ENCODE data around the gene MRPL51.
A peak's percentile ranks its signal among the peaks of the same experiment; 100 is the strongest.
"Not testable (repeated sequence)": the region's sequence is repeated elsewhere in the genome, so short reads cannot be mapped to it uniquely, and the experiment has no call there.

The MRPL51 gene

GRCh38 chr12:6477601-6478377, 15.3 kb downstream of the MRPL51 start:
- DNase-seq = not testable (repeated sequence)

- DNase-seq = no peak
Measured at GRCh38 chr12:6476489-6476888, 16.6 kb downstream of the MRPL51 start.

- not testable (repeated sequence) for DNase-seq
Measured at GRCh38 chr12:6475233-6475975, 17.7 kb downstream of the MRPL51 start.

GRCh38 chr12:6472491-6472890, 20.6 kb downstream of the MRPL51 start:
- no peak for DNase-seq

GRCh38 chr12:6471989-6472360, 21.1 kb downstream of the MRPL51 start:
- no peak for DNase-seq

- peak; percentile 95 for DNase-seq
Measured at GRCh38 chr12:6470375-6471163, 22.5 kb downstream of the MRPL51 start, which contains the start of gene VAMP1. TSS of gene VAMP1 (minus strand) at chr12:6470677. CDS start at chr12:6470531, 146 bp downstream.

GRCh38 chr12:6469609-6470374, 23.3 kb downstream of the MRPL51 start:
- no peak for DNase-seq

- DNase-seq = no peak
Measured at GRCh38 chr12:6469092-6469491, 24.0 kb downstream of the MRPL51 start.

- no peak for DNase-seq
Measured at GRCh38 chr12:6468283-6468575, 24.8 kb downstream of the MRPL51 start.

GRCh38 chr12:6467571-6468282, 25.3 kb downstream of the MRPL51 start:
- not testable (repeated sequence) for DNase-seq

- DNase-seq = not testable (repeated sequence)
Measured at GRCh38 chr12:6466751-6467150, 26.3 kb downstream of the MRPL51 start.

- no peak for DNase-seq
Measured at GRCh38 chr12:6466184-6466573, 26.9 kb downstream of the MRPL51 start.

- peak; percentile 27 for DNase-seq
Measured at GRCh38 chr12:6465467-6466183, 27.4 kb downstream of the MRPL51 start.

GRCh38 chr12:6464531-6464930, 28.5 kb downstream of the MRPL51 start:
- DNase-seq = no peak

- no peak for DNase-seq
Measured at GRCh38 chr12:6463858-6464257, 29.2 kb downstream of the MRPL51 start.

GRCh38 chr12:6463216-6463615, 29.8 kb downstream of the MRPL51 start:
- DNase-seq = no peak

- no peak for DNase-seq
Measured at GRCh38 chr12:6462234-6462995, 30.6 kb downstream of the MRPL51 start.

GRCh38 chr12:6461401-6462233, 31.4 kb downstream of the MRPL51 start:
- no peak for DNase-seq

GRCh38 chr12:6460751-6461371, 32.2 kb downstream of the MRPL51 start:
- DNase-seq = no peak

Measured in NCI-H1436 (cell line).